GM20000 (cell line): Measurements from ENCODE around the gene EIF4G3.

Source experiments
- DNase-seq: peaks from one replicate; pipeline ENCODE4 v3.0.0; 2012; ENCODE audit warnings: low spot score
- CTCF ChIP-seq: IDR thresholded peaks from 2 replicates; pipeline ENCODE4 v1.5.1; 2012; ENCODE audit warnings: mild to moderate bottlenecking, control low read depth; ENCODE audit errors: extremely low read depth, missing control alignments

EIF4G3 gene

GRCh38 chr1:20875198-20875973 lies 301.3 kb downstream of the EIF4G3 start:
- TF ChIP-seq CTCF = no peak
- no peak for DNase-seq

GRCh38 chr1:20873311-20873710 lies 303.4 kb downstream of the EIF4G3 start:
- no peak for DNase-seq
- TF ChIP-seq CTCF = no peak

GRCh38 chr1:20871419-20871818 lies 305.3 kb downstream of the EIF4G3 start:
- DNase-seq = no peak
- TF ChIP-seq CTCF = no peak

- no peak for DNase-seq
- no peak for TF ChIP-seq CTCF
Observed at GRCh38 chr1:20870718-20871117, 306.0 kb downstream of the EIF4G3 start.

GRCh38 chr1:20868263-20868662 lies 308.4 kb downstream of the EIF4G3 start:
- DNase-seq = no peak
- no peak for TF ChIP-seq CTCF

- no peak for DNase-seq
- no peak for TF ChIP-seq CTCF
Observed at GRCh38 chr1:20867847-20868246, 308.9 kb downstream of the EIF4G3 start.

- no peak for DNase-seq
- no peak for TF ChIP-seq CTCF
Observed at GRCh38 chr1:20867062-20867461, 309.6 kb downstream of the EIF4G3 start.
